K562 (cell line): ENCODE measurements around the gene BLTP3B. TPM values are rescaled to one million over a fixed set of nuclear protein-coding genes. Genes with fewer than 3 reads are reported as not detected.

ENCODE experiments used
- ATAC-seq: fragments of 200-7000 bp; cut with Tn5 transposase; 3 replicates; pipeline ENCODE4 v1.9.1; 2020; ENCODE audit warnings: moderate library complexity
- BruUV-seq: library from RNA; stranded (reverse); fragments of 400-500 nt; replicated peaks from 2 replicates; lab custom pipeline; 2021; lab: Mats Ljungman, UMichigan
- CTCF ChIA-PET: fragments of 300-600 bp; formaldehyde crosslinking; extraction: SDS; loops from one replicate; lab custom pipeline; 2021; ENCODE audit warnings: low intra/inter-chr PET ratio; lab: Yijun Ruan, JAX
- POLR2A ChIA-PET: fragments of 300-600, 350-650 bp; sonication (Branson Sonifier 250); formaldehyde crosslinking; extraction: SDS; loops from one replicate; lab custom pipeline; 2021; ENCODE audit warnings: antibody characterized with exemption, inconsistent platforms; lab: Yijun Ruan, JAX
- DNase-seq, 4 experiments: peaks; one replicate each; pipeline versions ENCODE4 v3.0.0 to v3.0.0-alpha.2; 2011 to 2018; ENCODE audit warnings: low spot score in 3 of 4, mixed read lengths in 3 of 4; ENCODE audit errors: extremely low read depth in 1 of 4
- FAIRE-seq: peaks from 2 replicates; lab custom pipeline; 2011; peaks lifted over from hg19 to GRCh38; lab: Jason Lieb, UNC
- H2AFZ ChIP-seq: 2 replicates; pipeline ENCODE4 v1.6.0; 2011; ENCODE audit warnings: low read depth, low read length, control low read depth, inconsistent platforms
- H3K27ac ChIP-seq: fragments of 200-600 bp; 3 replicates; pipeline ENCODE4 v1.8.0; 2011; ENCODE audit warnings: low read depth, mild to moderate bottlenecking, control low read depth, inconsistent platforms, low read length, moderate library complexity, mixed read lengths; ENCODE audit errors: extremely low read depth
- H3K27me3 ChIP-seq, 2 experiments: fragments of 300-600 bp in 1 of 2; 2 replicates in 1 of 2; 3 replicates in 1 of 2; pipeline versions ENCODE4 v1.6.0 to v1.8.0; 2011; ENCODE audit warnings: inconsistent platforms in 2 of 2, low read length in 2 of 2, mild to moderate bottlenecking in 1 of 2, mixed read lengths in 1 of 2, moderate library complexity in 1 of 2; ENCODE audit not compliant: control insufficient read depth in 2 of 2, insufficient read depth in 2 of 2
- H3K36me3 ChIP-seq: fragments of 300-600 bp; 3 replicates; pipeline ENCODE4 v1.8.0; 2011; ENCODE audit warnings: mild to moderate bottlenecking, low read length, inconsistent platforms; ENCODE audit not compliant: control insufficient read depth, insufficient read depth
- H3K4me1 ChIP-seq, 2 experiments: fragments of 200-600 bp in 1 of 2; replicated peaks in 1 of 2; 2 replicates in 1 of 2; 3 replicates in 1 of 2; pipeline versions ENCODE4 v1.5.1 to v1.8.0; 2011; ENCODE audit warnings: inconsistent platforms in 2 of 2, low read length in 2 of 2, mild to moderate bottlenecking in 1 of 2, mixed read lengths in 1 of 2, moderate library complexity in 1 of 2; ENCODE audit not compliant: control insufficient read depth in 2 of 2, insufficient read depth in 2 of 2
- H3K4me2 ChIP-seq: 2 replicates; pipeline ENCODE4 v1.6.1; 2011; ENCODE audit warnings: low read length, control low read depth, inconsistent platforms, mixed read lengths; ENCODE audit not compliant: insufficient read depth
- H3K4me3 ChIP-seq: fragments of 200-600 bp; sonication (generic), shearing (Covaris generic); 2 replicates; pipeline ENCODE4 v1.5.1; 2016; ENCODE audit warnings: control low read depth, inconsistent platforms
- H3K79me2 ChIP-seq: fragments of 200-600 bp; 3 replicates; pipeline ENCODE4 v1.8.0; 2011; ENCODE audit warnings: low read length, inconsistent platforms; ENCODE audit not compliant: control insufficient read depth, insufficient read depth
- H3K9ac ChIP-seq, 2 experiments: 2 replicates each; pipeline versions ENCODE4 v1.6.0 to v1.6.1; 2011; ENCODE audit warnings: low read depth in 2 of 2, low read length in 2 of 2, control low read depth in 1 of 2, inconsistent platforms in 1 of 2, mild to moderate bottlenecking in 1 of 2, mixed read lengths in 1 of 2; ENCODE audit not compliant: insufficient read depth in 1 of 2
- H3K9me1 ChIP-seq: one replicate; pipeline ENCODE4 v1.6.0; 2011; ENCODE audit warnings: inconsistent platforms, mild to moderate bottlenecking, low read length, moderate library complexity; ENCODE audit not compliant: control insufficient read depth, insufficient read depth
- H3K9me3 ChIP-seq: replicated peaks from 2 replicates; pipeline ENCODE4 v1.5.1; 2011; ENCODE audit warnings: low read depth, low read length, inconsistent platforms; ENCODE audit not compliant: control insufficient read depth, insufficient read depth
- H4K20me1 ChIP-seq: replicated peaks from 2 replicates; pipeline ENCODE4 v1.6.1; 2011; ENCODE audit warnings: low read length, inconsistent platforms, mixed read lengths; ENCODE audit not compliant: control insufficient read depth, insufficient read depth
- ATF1 ChIP-seq, 2 experiments: fragments of 450-650 bp in 1 of 2; IDR thresholded peaks; 2 replicates each; pipeline ENCODE4 v1.6.1; 2016; ENCODE audit warnings: missing compliant biosample characterization in 1 of 2, missing genetic modification characterization in 1 of 2
- CBX3 ChIP-seq, 2 experiments: IDR thresholded peaks; 1 replicate in 1 of 2; 2 replicates in 1 of 2; pipeline ENCODE4 v1.6.1; 2012; ENCODE audit warnings: inconsistent platforms in 2 of 2, low read length in 2 of 2, borderline replicate concordance in 1 of 2, control low read depth in 1 of 2
- ETV1 ChIP-seq: fragments of 450-650 bp; conservative IDR thresholded peaks from 2 replicates; pipeline ENCODE4 v1.6.1; 2016; ENCODE audit warnings: missing genetic modification characterization, control low read depth, low read depth, missing compliant biosample characterization
- ILF3 ChIP-seq: fragments of 450-650 bp; IDR thresholded peaks from 2 replicates; pipeline ENCODE4 v1.6.1; 2018; ENCODE audit warnings: antibody characterized with exemption, mild to moderate bottlenecking, moderate library complexity, borderline replicate concordance
- MCM7 ChIP-seq, 2 experiments: fragments of 450-650 bp; IDR thresholded peaks; 2 replicates each; pipeline ENCODE4 v1.6.1; 2016 to 2018
- NCOA1 ChIP-seq: fragments of 450-650 bp; IDR thresholded peaks from 2 replicates; pipeline ENCODE4 v1.6.1; 2016; ENCODE audit warnings: low read depth
- PHB ChIP-seq: fragments of 250-450 bp; sonication (Bioruptor Pico); IDR thresholded peaks from 2 replicates; pipeline ENCODE4 v1.5.0; 2021
- RCOR1 ChIP-seq, 2 experiments: IDR thresholded peaks; 2 replicates each; pipeline ENCODE4 v1.6.1; 2012; ENCODE audit warnings: low read depth in 2 of 2, low read length in 2 of 2, borderline replicate concordance in 1 of 2, improper control_type of control experiment in 1 of 2
- SMARCA4 ChIP-seq: fragments of 450-650 bp; IDR thresholded peaks from 2 replicates; pipeline ENCODE4 v1.6.1; 2016
- SMARCE1 ChIP-seq: fragments of 450-650 bp; IDR thresholded peaks from 2 replicates; pipeline ENCODE4 v1.7.1; 2016; ENCODE audit warnings: mild to moderate bottlenecking
- SMC3 ChIP-seq: conservative IDR thresholded peaks from 2 replicates; pipeline ENCODE4 v1.6.1; 2011; ENCODE audit warnings: low read depth, low read length, improper control_type of control experiment; ENCODE audit not compliant: insufficient read depth
- SRF ChIP-seq, 2 experiments: fragments of 250-450, 450-650 bp in 1 of 2; sonication (Bioruptor Pico) in 1 of 2; sonication (generic) in 1 of 2; formaldehyde crosslinking; IDR thresholded peaks; 2 replicates each; pipeline versions ENCODE4 v1.5.0 to v1.5.1; 2020 to 2022; ENCODE audit warnings: mild to moderate bottlenecking in 1 of 2, missing genetic modification reagents in 1 of 2
- TCF3 ChIP-seq: sonication (generic); formaldehyde crosslinking; IDR thresholded peaks from 2 replicates; pipeline ENCODE4 v1.4.0; 2020; ENCODE audit warnings: mild to moderate bottlenecking, missing genetic modification reagents
- ZNF77 ChIP-seq: fragments of 250-450 bp; sonication (Bioruptor Pico); IDR thresholded peaks from 2 replicates; pipeline ENCODE4 v1.5.0; 2020
- WGBS: fragments of 100-300 bp; shearing (Covaris generic); methylation state at CpG from one replicate; pipeline ENCODE4 v1.1.6; 2016; ENCODE audit warnings: low coverage, mixed read lengths; ENCODE audit not compliant: insufficient coverage; ENCODE audit errors: missing lambda C conversion rate; 5-methylcytosine and 5-hydroxymethylcytosine counted together
- in situ Hi-C: fragments of 300-500 bp; cut with MboI; formaldehyde crosslinking; loops from 4 replicates; pipeline ENCODE4 v1.15.0; 2018; ENCODE audit warnings: inconsistent platforms, mixed read lengths
- intact Hi-C: fragments of 100-400 bp; cut with micrococcal nuclease; formaldehyde crosslinking; loops from 2 replicates; pipeline ENCODE4 v1.14.2; 2022
- polyA plus RNA-seq, 8 experiments: library from polyadenylated mRNA; depleted of rRNA in 4 of 8; stranded (reverse) in 5 of 8; unstranded in 3 of 8; fragments of >200 nt; fragmentation: Nextera tagmentation in 2 of 8; fragmentation: Illumina TruSeq in 1 of 8; extraction: Ambion mirVana in 2 of 8; extraction: Trizol in 1 of 8; gene quantifications; 2 replicates each; pipeline versions ENCODE4 v1.2.1 to v1.2.3, GENCODE V29; 2011 to 2014; ENCODE audit warnings: inconsistent platforms in 1 of 8, missing spikeins in 1 of 8
- total RNA-seq, 7 experiments: library from RNA; depleted of rRNA in 6 of 7; stranded (reverse); fragments of >200 nt in 6 of 7; fragmentation: Illumina TruSeq in 2 of 7; extraction: Trizol in 2 of 7; gene quantifications; 2 replicates each; pipeline versions ENCODE4 v1.2.1 to v1.2.3, GENCODE V29; 2011 to 2021; ENCODE audit warnings: low replicate concordance in 1 of 7
- TF ChIP-seq, protein P1 (sequence below), 2 experiments: IDR thresholded peaks in 1 of 2; conservative IDR thresholded peaks in 1 of 2; 2 replicates each; pipeline ENCODE4 v1.6.1; 2016; ENCODE audit warnings: low read depth in 2 of 2, mild to moderate bottlenecking in 1 of 2, missing compliant biosample characterization in 1 of 2, missing genetic modification characterization in 1 of 2, moderate library complexity in 1 of 2
- TF ChIP-seq, protein P2 (sequence below): fragments of 450-650 bp; IDR thresholded peaks from 2 replicates; pipeline ENCODE4 v1.6.1; 2017; ENCODE audit warnings: antibody characterized with exemption

BLTP3B gene
- total and polyA plus RNA-seq, 9 of the 15 experiments (the other 6 are each of a cell fraction or from before 2014, with no cell fraction given) = 3.9 to 27.4 (median 19.7) TPM

DNA sequence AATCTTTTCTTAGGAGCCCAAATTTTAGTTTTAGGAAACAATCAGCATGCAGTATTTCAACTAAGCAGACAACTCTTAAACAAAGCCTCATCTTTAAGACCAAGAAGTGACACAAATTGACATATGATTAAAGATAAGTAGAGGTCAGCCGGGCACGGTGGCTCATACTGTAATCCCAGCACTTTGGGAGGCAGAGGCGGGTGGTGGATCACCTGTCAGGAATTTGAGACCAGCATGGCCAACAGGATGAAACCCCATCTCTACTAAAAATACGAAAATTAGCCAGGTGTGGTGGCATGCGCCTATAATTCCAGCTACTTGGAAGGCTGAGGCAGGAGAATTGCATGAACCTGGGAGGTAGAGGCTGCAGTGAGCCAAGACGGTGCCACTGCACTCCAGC lies 35.8 kb downstream of the BLTP3B start:
- no peaks in the 10 kb centered on the region for H3K9me3 ChIP-seq
- CTCF ChIA-PET = no interaction called here
- in situ Hi-C loops = no loop called here
- H3K9ac ChIP-seq = no peak overlapping the region
- no peak overlapping the region for H3K4me2 ChIP-seq
- no peaks in the 10 kb centered on the region for H4K20me1 ChIP-seq
- WGBS = 62% methylated on average over 5 of the region's 6 CpGs
- DNase-seq (no peak), FAIRE-seq (no peak), ATAC-seq (no peak)
- no peaks in the 10 kb centered on the region for H3K9me1 ChIP-seq
- no peak overlapping the region for H2AFZ ChIP-seq
- H3K27ac ChIP-seq = no peak overlapping the region
- H3K4me3 ChIP-seq = no peak overlapping the region
- H3K27me3 ChIP-seq = no peaks in the 10 kb centered on the region
- POLR2A ChIA-PET = no interaction called here
- H3K4me1 ChIP-seq = no peaks in the 10 kb centered on the region
- no peaks in the 10 kb centered on the region for H3K79me2 ChIP-seq
- H3K36me3 ChIP-seq = peaks cover 5% of the 10 kb centered on the region; the same call in 1 of the 3 replicates
- no TSS peak for BruUV-seq
- intact Hi-C loops = no loop called here
- no peak for TF ChIP-seq ETV1
- TF ChIP-seq ILF3 = no peak
- TF ChIP-seq TCF3 = no peak
- TF ChIP-seq RCOR1 (IDR thresholded peaks at IDR 0.05; ENCODE audit: borderline replicate concordance in 1 of 2, low read depth in 2 of 2, low read length in 2 of 2) = no peak
- TF ChIP-seq ATF1 (CRISPR knock-in tag; IDR thresholded peaks at IDR 0.05) = no peak
- no peak for TF ChIP-seq ATF1 (tag; IDR thresholded peaks at IDR 0.05)
- TF ChIP-seq SRF (CRISPR knock-in tag; IDR thresholded peaks at IDR 0.05) = no peak
- TF ChIP-seq SMARCE1 = no peak
- TF ChIP-seq NCOA1 = no peak
- TF ChIP-seq ZNF77 = no peak
- no peak for TF ChIP-seq PHB
- TF ChIP-seq SMC3 = no peak
- TF ChIP-seq CBX3 (IDR thresholded peaks at IDR 0.05; ENCODE audit: borderline replicate concordance in 1 of 2, low read length in 2 of 2) = no peak
- TF ChIP-seq, protein P1, sequence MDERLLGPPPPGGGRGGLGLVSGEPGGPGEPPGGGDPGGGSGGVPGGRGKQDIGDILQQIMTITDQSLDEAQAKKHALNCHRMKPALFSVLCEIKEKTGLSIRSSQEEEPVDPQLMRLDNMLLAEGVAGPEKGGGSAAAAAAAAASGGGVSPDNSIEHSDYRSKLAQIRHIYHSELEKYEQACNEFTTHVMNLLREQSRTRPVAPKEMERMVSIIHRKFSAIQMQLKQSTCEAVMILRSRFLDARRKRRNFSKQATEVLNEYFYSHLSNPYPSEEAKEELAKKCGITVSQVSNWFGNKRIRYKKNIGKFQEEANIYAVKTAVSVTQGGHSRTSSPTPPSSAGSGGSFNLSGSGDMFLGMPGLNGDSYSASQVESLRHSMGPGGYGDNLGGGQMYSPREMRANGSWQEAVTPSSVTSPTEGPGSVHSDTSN (CRISPR knock-in tag; IDR thresholded peaks at IDR 0.05; ENCODE audit: low read depth) = no peak
- TF ChIP-seq, protein P1 (tag; conservative IDR thresholded peaks at IDR 0.05; ENCODE audit: low read depth) = no peak
- no peak for TF ChIP-seq MCM7 (IDR thresholded peaks at IDR 0.05)
- no peak for TF ChIP-seq SMARCA4
- TF ChIP-seq, protein P2, sequence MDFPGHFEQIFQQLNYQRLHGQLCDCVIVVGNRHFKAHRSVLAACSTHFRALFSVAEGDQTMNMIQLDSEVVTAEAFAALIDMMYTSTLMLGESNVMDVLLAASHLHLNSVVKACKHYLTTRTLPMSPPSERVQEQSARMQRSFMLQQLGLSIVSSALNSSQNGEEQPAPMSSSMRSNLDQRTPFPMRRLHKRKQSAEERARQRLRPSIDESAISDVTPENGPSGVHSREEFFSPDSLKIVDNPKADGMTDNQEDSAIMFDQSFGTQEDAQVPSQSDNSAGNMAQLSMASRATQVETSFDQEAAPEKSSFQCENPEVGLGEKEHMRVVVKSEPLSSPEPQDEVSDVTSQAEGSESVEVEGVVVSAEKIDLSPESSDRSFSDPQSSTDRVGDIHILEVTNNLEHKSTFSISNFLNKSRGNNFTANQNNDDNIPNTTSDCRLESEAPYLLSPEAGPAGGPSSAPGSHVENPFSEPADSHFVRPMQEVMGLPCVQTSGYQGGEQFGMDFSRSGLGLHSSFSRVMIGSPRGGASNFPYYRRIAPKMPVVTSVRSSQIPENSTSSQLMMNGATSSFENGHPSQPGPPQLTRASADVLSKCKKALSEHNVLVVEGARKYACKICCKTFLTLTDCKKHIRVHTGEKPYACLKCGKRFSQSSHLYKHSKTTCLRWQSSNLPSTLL = no peak
